HG02970 (cell line): ENCODE results near the gene CTXND1.
"Not testable (repeated sequence)": the region's sequence is repeated elsewhere in the genome, so short reads cannot be mapped to it uniquely, and the experiment has no call there.

Experiments
- ATAC-seq: cut with Tn5 transposase; IDR thresholded peaks from one replicate; pipeline ENCODE4 v1.9.1; 2021; ENCODE audit warnings: mild to moderate bottlenecking, moderate library complexity, moderate number of reproducible peaks; ENCODE audit not compliant: unreplicated experiment, low FRiP score

CTXND1 gene

DNA sequence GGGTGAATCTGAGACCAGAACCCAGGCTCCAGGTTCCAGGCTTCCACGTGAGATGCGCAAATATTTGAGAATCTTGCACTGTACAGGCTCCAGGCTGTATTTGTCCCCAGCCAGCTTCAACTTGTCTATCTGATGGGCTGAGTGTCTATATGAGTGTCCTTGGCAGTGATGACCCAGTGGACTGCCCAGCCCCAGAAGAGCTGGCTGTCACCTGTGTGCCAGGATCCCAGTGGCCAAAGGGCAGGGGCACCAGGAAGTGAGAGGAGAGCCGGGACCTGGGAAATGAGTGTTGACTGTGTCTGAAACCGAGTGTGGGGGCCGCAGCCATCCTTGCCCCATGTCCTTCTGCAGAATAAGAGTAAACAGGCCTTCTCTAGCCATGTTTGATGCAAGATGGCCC, 88.8 kb downstream of the CTXND1 start:
- ATAC-seq: no peak

DNA sequence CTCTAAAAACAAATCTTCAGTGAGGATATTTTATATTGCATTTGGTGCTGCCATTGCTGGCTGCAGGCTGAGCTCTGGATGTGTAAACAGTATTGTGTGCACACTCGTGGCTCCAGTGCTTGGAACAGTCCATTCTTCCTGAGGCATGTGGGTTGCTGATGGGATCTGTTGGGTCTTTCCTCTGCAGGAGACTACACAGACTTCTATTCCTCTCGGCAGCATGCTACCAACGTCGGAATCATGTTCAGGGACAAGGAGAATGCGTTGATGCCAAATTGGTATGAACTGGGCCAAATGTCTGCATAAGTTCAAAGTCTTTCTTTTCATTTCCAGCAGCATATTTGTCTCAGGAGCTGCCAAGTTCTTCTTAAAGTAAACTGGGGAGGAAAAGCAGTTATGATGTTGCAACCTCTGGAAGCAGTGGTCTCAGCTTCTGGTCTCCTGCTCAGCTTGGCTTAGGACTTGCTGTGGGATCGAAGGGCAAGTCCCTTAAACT, 89.9 kb downstream of the CTXND1 start:
- ATAC-seq: no peak

DNA sequence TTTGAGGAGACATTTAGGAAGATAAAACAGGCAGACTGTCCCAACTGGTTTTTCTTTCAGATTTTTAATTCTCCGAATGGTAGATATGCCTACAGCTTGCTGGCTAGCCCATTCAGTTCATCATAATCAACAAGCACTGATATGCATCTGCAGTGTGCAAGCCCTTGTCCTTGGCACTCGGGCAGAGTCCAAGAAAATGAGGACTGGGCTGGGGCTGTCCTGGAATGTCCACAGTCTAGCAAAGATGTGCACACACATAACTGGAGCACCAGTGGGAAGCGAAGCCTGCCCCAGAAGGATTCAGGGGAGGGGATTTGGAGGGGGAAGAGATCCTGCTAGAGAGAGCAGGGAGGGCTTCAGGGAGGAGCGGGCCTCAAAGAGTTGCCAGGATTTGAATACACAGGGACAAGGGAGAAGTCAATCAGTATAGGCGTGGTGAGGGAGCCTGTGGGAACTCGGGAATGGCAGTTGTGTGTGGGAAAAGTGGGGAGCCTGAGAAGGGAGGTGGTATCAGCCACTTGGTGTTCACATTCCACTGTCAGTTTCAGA, 90.5 kb downstream of the CTXND1 start:
- ATAC-seq: no peak

DNA sequence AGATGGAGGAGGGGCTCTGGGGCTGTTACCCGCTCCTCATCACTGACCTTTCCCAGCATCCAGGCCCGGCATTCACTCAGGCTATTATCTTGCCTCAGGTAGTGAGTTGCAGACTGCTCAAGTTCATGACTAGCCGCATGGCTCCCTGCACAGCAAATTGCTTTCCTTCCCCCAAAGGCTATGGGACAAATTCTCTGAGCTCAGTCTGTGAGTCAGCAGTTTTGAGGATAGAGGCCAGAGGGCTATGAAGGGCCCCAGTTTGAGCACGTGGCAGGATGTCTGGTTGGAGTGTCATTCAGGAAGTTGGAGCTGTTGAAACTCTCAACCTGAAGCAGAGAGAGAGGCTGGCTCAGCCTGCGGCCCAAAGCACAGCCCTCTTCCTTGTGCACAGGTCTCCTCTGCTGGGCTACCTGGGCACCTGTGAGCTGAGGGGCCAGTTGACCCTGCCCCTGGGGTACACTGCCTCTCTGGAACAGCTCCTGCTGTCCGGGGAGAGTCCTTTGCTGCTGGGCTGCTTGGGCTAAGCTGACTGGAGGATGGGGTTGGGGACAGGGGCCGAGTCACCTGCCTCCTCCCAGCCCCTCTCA, 91.3 kb downstream of the CTXND1 start:
- ATAC-seq: no peak

DNA sequence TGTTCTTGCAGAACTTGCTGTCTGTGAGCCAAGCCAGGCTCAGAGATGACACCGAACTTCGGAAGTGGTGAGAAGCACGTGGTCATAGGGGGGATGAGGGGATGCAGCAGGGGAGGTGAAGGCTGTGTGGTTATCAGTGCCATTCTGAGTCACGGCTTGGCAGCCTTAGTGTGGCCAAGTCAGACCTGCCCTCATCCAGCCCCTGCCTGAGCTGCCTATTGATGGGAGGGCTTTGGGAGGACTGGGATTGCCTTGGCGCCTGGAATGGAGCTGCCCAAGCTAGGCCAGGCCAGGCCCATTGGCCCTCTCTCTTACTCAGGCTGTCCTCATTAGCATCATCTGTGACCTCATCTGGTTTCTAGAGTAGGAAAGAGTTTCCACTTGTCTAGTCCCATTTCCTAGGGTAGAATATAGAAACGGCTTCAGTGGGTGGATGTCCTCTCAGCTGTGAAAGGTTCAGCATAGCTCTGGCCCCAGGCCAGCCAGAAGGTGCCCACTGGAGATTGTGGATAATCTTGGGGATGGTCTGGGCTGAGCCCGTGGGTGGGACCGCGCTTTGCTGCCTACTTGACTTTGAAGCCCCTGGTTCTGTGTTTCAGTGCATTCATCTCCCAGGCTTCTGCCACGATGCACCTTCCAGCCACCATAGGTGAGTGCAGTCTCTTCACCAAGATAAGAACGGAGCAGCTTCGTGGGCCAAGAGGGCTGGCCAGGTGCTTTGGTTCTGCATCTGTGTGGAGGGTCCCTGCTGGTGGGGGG, 92.0 kb downstream of the CTXND1 start:
- ATAC-seq: no peak

DNA sequence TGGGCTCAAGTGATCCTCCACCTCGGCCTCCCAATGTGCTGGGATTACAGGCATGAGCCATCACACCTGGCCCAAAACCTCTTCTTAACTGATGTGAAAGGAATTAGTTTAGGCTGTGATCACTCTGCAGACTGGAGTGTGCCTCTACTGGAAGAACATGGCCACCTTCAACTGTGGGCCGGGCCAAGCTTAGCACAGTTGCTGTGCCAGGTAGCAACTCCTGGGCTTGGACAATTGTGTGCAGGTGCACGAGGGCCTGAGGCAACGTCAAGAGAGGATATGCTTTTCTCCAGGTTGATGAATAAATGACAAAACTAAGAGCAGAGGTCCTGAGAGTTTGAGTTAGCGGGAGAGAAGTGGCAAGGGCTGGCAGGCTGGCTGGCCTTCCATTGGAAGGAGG, 92.7 kb downstream of the CTXND1 start:
- no peak for ATAC-seq

DNA sequence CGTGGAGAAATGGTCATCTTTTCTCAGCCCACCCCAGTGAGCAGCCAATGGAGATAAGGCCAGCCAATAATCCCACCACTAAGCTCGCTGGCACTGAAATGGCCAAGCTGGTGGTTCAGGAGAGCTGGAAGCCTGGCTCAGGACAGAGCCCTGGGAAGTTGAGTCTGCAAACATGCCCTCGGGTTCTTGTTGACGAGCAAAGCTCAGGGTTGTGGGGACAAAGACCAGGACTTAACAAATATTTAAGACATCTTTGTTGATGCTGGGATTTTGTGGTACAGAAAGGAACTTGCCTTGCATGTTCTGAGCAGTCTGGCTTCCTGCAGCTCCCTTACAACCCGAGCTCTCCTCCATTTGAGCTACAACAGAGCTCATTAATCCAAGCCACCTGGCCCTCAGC, 94.8 kb downstream of the CTXND1 start:
- no peak for ATAC-seq

DNA sequence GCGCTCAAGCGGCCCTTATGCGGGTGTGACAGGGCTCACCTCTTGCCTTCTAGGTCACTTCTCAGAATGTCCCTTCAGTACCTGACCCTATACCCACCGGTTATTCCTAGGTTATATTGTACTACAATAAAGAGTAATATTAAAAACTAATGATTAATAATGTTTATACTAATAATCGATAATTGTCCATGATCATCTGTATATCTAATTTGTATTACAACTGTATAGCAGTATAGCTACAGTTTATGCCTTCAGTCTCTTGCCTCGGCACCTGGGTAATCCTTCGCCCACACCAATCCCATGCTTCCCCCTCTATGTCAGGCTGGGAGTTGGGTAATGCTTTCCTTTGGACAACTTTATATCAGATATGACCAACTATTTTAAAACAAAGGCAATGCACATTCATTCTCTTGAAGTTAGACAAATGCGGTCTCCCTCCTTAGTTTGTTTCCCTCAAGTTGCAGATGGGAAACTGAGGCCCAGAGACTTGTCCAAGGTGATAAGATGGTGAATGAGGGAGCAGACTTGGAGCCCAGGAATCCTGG, 95.8 kb downstream of the CTXND1 start:
- ATAC-seq: no peak

DNA sequence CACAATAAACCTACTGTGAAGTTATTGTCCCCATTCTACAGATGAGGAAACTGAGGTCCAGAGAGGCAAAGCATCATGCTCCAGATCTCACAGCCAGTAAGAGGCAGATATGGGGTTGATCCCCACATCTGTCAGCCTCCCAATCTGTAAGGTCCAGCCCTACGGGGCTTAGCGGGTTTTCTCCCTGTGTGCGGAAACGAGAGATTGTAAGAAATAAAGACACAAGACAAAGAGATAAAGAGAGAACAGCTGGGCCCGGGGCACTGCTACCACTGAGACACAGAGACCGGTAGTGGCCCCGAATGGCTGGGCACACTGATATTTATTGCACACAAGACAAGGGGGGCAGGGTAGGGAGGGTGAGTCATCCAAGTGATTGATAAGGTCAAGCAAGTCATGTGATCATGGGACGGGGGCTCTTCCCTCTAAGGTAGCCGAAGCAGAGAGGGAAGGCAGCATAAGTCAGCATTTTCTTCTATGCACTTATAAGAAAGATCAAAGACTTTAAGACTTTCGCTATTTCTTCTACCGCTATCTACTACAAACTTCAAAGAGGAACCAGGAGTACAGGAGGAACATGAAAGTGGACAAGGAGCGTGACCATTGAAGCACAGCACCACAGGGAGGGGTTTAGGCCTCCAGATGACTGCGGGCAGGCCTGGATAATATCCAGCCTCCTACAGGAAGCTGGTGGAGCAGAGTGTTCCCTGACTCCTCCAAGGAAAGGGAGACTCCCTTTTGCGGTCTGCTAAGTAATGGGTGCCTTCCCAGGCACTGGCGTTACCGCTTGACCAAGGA, 96.4 kb downstream of the CTXND1 start:
- not testable (repeated sequence) for ATAC-seq

DNA sequence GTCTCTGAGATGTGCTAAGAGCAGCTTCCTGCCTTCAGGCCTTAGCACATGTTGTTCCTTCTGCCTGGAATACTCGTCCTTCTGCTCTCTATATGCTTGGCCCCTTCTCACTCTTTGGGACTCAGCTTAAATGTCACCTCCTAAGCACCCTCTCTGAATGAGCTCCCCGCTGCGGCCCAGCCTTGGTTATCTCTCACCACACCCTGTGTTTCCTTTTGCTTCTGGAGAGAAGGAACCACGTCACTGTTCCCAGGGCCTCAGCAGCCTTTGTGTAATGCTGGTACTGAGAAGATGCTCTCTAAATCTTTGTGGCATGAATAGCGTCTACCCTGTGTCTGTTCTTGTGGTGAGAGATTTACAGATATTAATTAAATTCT, 97.0 kb downstream of the CTXND1 start:
- ATAC-seq: no peak

DNA sequence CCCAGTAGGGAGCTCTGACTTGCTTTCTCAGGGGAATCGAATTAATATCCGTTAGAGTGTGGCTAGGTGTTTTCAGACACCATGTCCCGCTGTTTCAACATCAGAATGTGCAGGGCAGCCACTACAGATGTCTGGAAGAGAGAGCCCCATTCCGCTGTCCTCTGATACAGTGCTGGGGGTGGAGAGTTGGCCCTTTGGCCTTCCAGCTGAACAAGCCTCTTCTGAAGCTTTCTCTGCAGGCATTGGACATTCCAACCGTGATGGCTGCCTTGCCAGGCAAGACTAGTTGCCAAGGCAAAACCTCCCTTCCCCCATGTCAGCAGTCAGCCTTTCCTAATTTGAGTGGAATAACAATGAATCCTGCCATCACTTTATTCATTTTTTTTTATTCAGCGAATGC, 97.7 kb downstream of the CTXND1 start:
- no peak for ATAC-seq

DNA sequence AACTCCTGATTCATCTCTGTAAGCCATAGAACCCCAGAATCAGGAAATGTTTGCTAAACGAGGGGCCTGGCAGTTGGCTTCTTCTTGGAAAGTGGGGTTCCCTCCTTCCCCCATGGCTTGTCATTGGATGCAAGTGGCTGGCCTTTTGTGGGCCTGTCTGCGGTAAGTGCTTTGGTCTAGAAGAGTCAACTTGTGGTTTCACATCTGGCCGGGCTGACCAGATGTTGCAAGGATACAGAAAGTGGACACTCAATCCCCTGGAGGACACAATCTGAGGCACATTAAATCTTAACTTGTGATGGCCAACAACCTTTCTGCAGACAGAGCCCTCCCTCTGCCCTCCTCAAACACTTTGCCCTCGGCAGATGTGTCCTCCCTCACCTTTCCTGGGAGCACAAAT, 98.1 kb downstream of the CTXND1 start:
- no peak for ATAC-seq

DNA sequence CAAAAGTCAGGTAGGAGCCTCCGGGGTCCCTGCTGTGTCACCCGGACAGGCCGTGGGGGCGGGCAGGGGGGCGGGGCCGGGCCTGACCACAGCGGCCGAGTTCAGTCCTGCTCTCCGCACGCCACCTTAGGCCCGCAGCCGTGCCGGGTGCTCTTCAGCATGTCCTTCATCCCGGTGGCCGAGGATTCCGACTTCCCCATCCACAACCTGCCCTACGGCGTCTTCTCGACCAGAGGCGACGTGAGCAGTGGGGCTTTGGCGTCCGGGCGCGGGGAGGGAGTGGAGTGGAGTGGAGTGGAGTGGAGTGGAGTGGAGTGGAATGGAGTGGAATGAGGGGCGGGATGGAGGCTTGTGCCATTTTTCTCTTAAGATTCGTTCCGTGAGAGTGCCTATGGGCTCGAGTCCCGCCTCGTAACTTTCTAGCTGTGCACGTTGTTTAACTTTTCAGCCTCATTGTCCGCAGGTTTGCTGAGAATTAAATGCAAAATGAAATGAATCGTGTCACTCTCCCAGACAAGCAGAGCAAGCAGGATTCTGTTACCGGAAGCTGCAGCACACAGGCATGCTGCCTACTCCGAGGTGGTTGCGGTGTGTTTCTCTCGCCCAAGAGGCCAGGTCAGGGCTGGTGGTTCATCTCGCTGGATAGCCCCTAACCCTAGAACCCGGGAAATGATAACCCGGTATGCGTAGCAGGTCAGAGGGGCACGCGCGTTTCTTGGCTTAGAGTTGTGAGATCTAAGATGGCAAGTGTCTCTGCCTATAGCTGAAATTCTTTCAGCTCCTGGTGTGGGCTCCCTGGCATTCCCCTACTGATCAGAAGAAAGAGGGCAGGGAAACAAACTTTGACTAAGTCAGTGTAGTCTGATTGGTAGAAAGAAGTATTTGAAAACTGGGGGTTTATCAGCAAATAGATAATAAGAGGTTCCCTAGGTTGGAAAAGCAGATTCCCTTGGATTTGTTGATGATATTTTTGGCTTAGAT, 98.8 kb downstream of the CTXND1 start, which contains the start of gene FAH:
Gene FAH, plus strand, starts transcription at position 104 of the 981 bp plus-strand sequence. Its CDS starts 56 bp downstream, at position 160.
- ATAC-seq: peak; percentile 46

DNA sequence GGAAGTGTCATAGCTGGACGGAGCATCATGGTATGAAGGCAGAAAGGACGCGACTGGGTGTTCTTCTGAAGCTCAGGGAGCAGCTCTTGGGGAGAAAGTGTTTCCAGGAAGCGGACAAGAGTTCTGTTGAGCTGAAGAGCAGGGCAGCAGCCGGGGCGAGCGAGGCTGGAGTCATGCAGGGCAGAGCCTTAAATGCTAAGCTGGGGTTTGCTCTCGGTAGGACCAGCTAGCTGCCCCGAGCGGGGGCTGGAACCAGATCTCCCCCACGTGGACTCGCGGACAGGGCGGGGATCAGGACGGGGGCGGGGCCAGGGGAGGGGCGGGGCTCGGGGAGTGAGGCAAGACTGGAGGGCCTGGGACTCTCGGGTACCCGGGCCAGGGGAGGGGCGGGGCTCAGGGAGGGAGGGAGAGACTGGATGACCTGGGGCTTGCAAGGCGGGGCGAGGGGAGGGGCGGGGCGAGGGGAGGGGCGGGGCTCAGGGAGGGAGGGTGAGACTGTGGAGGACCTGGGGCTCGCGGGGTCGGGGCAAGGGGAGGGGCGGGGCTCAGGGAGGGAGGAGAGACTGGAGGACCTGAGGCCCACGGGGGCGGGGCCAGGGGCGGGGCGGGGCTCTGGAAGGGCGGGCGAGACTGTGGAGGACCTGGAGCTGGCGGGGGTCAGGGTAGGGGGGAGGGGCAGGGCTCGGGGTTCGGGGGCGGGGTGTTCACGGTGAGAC, 99.7 kb downstream of the CTXND1 start:
- peak; percentile 56 for ATAC-seq

DNA sequence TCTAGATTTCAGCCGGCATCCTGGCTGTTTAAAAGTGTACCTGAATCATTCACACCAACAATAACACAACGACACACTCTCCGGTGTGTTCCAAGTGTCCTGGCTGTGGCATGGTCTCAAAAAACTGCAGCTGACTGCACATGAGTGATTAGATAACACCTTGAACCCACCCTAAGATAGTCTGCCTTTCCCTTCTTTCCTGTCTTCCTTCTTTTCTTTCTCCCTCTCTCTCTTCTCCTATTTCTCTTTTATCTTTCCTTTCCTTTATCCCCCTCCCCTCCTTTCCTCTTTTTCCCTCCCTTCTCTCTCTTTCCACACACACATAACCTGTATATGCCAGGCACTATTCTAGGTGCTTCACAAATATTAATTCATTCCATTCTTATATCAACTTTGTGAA, 100.4 kb downstream of the CTXND1 start:
- no peak for ATAC-seq

DNA sequence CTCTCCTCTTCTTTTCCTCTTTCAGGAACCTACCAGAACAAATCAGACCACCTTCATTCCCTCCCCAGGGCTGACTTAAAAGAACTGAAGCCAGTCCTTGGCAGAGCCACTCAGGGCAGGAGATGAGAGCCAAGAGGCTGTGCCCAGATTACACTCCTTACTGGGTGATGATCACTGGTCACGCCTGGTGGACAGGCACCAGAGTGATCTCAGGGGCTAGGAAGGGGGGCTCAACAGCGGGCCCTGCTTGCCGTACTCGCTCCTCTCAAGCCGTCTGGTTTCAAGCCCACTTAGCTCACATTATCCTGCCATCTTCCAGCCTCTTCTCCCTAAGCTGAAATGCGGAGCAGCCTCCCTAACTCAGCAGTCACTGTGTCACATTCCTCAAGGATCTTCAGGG, 100.9 kb downstream of the CTXND1 start:
- ATAC-seq: no peak
